ENCODE data around the gene SARS2. TPM values are rescaled to one million over a fixed set of nuclear protein-coding genes. Genes with fewer than 3 reads are reported as not detected.

SARS2 gene
- total RNA-seq, 1 donor from 2014 or later = 32.3 TPM

DNA sequence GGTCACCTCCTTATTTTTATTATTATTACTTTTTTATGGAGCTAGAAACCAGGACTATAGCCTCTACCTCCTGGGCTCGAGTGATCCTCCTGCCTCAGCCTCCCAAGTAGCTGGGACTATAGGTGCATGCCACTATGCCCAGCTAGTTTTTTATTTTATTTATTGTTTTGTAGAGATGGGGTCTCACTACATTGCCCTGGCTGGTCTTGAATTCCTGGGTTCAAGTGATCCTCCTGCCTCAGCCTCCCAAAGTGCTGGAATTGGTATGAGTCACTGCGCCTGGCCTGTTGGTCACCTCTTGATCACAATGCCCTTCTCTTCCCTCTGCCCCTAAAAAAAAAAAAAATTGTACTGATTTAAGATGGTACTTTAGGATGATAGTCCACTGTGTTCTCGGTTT lies 20.6 kb upstream of the SARS2 start:
- no peak for DNase-seq (ENCODE audit: extremely low spot score, unreplicated experiment)
- Mint-ChIP-seq H3K27me3 (peaks cover 3% of the 10 kb centered on the region), H3K27ac (no peak overlapping the region), H3K36me3 (peaks cover 10% of the 10 kb centered on the region), H3K9me3 (no peaks in the 10 kb centered on the region), H3K4me1 (ENCODE audit: unreplicated experiment) (peaks cover 16% of the 10 kb centered on the region), H3K4me3 (peak overlapping the region; percentile 31)
- TF ChIP-seq, protein P1, sequence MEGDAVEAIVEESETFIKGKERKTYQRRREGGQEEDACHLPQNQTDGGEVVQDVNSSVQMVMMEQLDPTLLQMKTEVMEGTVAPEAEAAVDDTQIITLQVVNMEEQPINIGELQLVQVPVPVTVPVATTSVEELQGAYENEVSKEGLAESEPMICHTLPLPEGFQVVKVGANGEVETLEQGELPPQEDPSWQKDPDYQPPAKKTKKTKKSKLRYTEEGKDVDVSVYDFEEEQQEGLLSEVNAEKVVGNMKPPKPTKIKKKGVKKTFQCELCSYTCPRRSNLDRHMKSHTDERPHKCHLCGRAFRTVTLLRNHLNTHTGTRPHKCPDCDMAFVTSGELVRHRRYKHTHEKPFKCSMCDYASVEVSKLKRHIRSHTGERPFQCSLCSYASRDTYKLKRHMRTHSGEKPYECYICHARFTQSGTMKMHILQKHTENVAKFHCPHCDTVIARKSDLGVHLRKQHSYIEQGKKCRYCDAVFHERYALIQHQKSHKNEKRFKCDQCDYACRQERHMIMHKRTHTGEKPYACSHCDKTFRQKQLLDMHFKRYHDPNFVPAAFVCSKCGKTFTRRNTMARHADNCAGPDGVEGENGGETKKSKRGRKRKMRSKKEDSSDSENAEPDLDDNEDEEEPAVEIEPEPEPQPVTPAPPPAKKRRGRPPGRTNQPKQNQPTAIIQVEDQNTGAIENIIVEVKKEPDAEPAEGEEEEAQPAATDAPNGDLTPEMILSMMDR (conservative IDR thresholded peaks at IDR 0.05) = no peak

DNA sequence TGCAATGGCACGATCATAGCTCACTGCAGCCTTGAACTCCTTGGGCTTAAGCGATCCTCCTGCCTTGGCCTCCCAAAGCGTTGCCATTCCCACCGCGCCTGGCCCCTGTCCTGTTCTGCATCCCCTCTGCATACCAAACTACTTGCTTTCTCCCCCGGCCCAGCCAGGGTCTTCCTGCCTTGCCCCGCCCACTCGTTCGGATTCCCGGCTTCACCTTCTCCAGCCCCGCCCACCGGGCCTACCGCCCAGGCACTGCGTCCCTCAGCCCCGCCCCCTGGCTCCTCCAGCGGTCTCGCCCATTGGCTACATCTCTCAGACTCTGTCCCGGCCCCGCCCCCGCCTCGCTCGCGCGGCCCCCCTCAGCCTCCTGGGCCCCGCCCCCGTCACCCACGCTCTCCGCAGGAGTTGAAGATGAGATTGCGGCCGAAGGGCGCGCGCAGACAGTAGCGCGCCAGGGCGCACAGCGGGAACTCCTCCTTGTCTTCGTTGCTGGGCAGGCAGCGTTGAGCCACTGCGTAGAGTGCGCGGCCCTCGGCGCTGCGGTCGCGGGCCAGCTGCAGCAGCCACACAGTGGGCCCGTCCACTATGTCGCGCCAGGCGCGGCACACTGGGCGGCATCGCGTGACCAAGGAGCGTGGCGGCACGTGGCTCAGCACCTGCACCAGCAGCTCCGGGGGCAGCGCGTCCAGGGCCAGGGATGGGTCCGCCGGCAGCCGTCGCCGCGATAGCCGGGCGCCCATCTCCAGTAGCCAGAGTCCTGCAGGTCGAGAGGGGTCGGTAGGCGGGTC lies 19.2 kb upstream of the SARS2 start:
- H3K4me3 Mint-ChIP-seq = peak overlapping the region; percentile 80
- H3K27ac Mint-ChIP-seq = peak overlapping the region; percentile 72
- H3K9me3 Mint-ChIP-seq = no peaks in the 10 kb centered on the region
- peak; percentile 96 for DNase-seq (ENCODE audit: extremely low spot score, unreplicated experiment)
- peaks cover 3% of the 10 kb centered on the region for H3K27me3 Mint-ChIP-seq
- H3K4me1 Mint-ChIP-seq (ENCODE audit: unreplicated experiment) = peaks cover 16% of the 10 kb centered on the region
- peaks cover 10% of the 10 kb centered on the region for H3K36me3 Mint-ChIP-seq
- TF ChIP-seq, protein P1 (conservative IDR thresholded peaks at IDR 0.05) = no peak

DNA sequence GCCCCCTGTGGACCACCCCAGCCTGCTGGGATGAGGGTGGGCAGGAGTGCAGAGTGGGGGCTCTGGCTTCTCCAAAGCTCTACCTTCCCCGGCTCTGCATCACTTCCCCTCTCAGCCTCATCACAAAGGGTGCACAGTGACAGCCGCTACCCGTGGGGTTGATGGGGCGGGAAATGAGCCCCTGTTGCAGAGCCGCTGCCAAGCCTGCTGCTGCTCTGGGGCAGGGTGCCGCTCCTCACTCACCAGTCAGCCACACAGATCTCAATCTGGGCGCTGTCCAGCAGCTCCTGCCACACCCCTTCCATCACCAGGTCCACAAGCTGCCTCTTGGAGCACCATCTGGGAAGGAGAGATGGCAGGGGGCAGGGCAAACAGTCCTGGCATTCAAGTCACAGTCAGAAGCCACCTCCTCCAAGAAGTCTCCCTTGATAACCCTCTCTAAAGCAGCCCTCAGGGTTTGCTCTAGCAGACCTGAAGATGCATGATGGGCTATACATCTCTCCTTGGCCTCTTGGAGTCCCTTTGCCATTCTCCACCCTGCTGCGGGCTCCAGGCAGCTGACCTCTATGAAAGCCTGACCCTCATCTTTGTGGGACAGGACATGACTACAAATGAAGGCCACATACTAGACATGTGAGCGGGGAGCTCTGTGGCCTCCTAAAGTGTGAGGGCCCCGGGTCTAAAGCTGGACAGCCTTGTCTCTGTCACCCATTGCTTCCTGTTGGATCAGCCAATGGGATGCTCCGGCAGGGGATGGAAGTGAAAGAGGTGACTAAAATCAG lies 15.9 kb upstream of the SARS2 start:
- Mint-ChIP-seq H3K4me1 (ENCODE audit: unreplicated experiment) (peaks cover 9% of the 10 kb centered on the region), H3K4me3 (no peak overlapping the region)

DNA sequence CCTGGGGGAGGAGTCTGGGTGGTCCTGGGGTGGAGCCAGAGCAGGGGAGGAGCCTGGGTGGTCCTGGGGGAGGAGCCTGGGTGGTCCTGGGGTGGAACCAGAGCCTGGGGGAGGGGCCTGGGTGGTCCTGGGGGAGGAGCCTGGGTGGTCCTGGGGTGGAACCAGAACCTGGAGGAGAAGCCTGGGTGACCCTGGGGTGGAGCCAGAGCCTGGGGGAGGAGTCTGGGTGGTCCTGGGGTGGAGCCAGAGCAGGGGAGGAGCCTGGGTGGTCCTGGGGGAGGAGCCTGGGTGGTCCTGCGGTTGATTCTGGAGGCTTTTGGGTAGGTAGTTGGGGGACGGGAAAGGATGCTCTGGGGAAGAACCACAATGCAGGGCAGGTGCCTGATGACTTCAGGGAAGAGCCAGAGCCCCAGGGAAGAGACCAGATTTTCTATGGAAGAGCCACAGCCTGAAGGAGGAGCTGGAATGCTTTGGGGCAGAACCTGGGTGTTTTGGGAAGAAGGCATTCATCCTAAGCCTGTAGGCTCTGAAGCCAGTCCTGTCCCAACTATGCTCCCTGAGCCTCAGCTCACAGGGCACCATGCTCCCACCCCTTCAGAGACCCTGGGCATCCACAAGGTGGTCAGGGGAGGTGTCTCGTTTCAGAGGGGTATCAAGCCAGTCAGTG lies 15.1 kb upstream of the SARS2 start:
- TF ChIP-seq, protein P1 (conservative IDR thresholded peaks at IDR 0.05) = no peak
- no peaks in the 10 kb centered on the region for H3K27me3 Mint-ChIP-seq
- no peaks in the 10 kb centered on the region for H3K9me3 Mint-ChIP-seq
- H3K36me3 Mint-ChIP-seq = peaks cover 9% of the 10 kb centered on the region
- H3K27ac Mint-ChIP-seq = no peak overlapping the region
- peaks cover 9% of the 10 kb centered on the region for H3K4me1 Mint-ChIP-seq (ENCODE audit: unreplicated experiment)
- DNase-seq (ENCODE audit: extremely low spot score, unreplicated experiment) = no peak
- H3K4me3 Mint-ChIP-seq = no peak overlapping the region

More for the DNA sequence above, 15.9 kb upstream of the SARS2 start:
- no peaks in the 10 kb centered on the region for H3K9me3 Mint-ChIP-seq
- H3K27ac Mint-ChIP-seq = no peak overlapping the region
- TF ChIP-seq, protein P1 (conservative IDR thresholded peaks at IDR 0.05) = no peak
- peaks cover 9% of the 10 kb centered on the region for H3K36me3 Mint-ChIP-seq
- no peaks in the 10 kb centered on the region for H3K27me3 Mint-ChIP-seq
- DNase-seq (ENCODE audit: extremely low spot score, unreplicated experiment) = no peak

DNA sequence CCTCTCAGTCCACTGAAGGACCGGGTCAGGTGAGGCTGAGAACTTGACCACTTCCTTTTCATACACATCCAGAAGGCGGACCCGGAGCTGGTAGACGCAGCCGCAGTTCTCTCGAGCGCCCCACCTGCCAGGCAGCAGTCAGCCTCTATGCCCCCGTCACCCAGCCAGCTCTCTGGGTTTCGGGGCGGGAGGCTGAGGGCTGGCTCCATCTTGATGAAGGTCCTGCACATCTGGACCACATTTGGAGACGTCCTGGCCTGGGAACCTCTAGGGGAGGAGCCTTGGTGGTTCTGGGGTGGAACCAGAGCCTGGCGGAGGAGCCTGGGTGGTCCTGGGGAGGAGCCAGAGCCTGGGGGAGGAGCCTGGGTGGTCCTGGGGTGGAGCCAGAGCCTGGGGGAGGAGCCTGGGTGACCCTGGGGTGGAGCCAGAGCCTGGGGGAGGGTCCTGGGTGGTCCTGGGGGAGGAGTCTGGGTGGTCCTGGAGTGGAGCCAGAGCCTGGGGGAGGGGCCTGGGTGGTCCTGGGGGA lies 14.5 kb upstream of the SARS2 start:
- TF ChIP-seq, protein P1 (conservative IDR thresholded peaks at IDR 0.05) = no peak
- peak overlapping the region; percentile 22 for H3K27ac Mint-ChIP-seq
- H3K4me1 Mint-ChIP-seq (ENCODE audit: unreplicated experiment) = peaks cover 12% of the 10 kb centered on the region
- no peaks in the 10 kb centered on the region for H3K27me3 Mint-ChIP-seq
- no peak overlapping the region for H3K4me3 Mint-ChIP-seq
- DNase-seq (ENCODE audit: extremely low spot score, unreplicated experiment) = no peak
- peaks cover 9% of the 10 kb centered on the region for H3K36me3 Mint-ChIP-seq
- H3K9me3 Mint-ChIP-seq = no peaks in the 10 kb centered on the region
